Mesothelial cell of epicardium (in vitro differentiated cells): ENCODE measurements around the gene TTC39A. TPM values are rescaled to one million over a fixed set of nuclear protein-coding genes. Genes with fewer than 3 reads are reported as not detected.

Source experiments
- DNase-seq, 2 experiments: peaks; one replicate each; pipeline ENCODE4 v3.0.0; 2021; ENCODE audit warnings: low spot score in 2 of 2; ENCODE audit not compliant: unreplicated experiment in 2 of 2
- H3K27ac Mint-ChIP-seq: 2 replicates; pipeline ENCODE4 v1.8.0; 2021; ENCODE audit warnings: mixed read lengths
- H3K27me3 Mint-ChIP-seq: 2 replicates; pipeline ENCODE4 v1.8.0; 2021; ENCODE audit warnings: low read depth, mixed read lengths
- H3K36me3 Mint-ChIP-seq: 2 replicates; pipeline ENCODE4 v1.8.0; 2021; ENCODE audit warnings: mixed read lengths
- H3K4me1 Mint-ChIP-seq: 2 replicates; pipeline ENCODE4 v1.8.0; 2021; ENCODE audit warnings: mixed read lengths
- H3K4me3 Mint-ChIP-seq: 2 replicates; pipeline ENCODE4 v1.8.0; 2021; ENCODE audit warnings: mild to moderate bottlenecking, moderate library complexity, mixed read lengths
- H3K9me3 Mint-ChIP-seq: 2 replicates; pipeline ENCODE4 v1.8.0; 2021; ENCODE audit warnings: mixed read lengths
- total RNA-seq: library from RNA; stranded (reverse); gene quantifications from 3 replicates; pipeline ENCODE4 v1.2.1, GENCODE V29; 2021
- TF ChIP-seq, protein P1 (sequence below): fragments of 200-600 bp; sonication (generic); IDR thresholded peaks from one replicate; pipeline ENCODE4 v1.5.0; 2021; ENCODE audit warnings: antibody characterized with exemption; ENCODE audit not compliant: unreplicated experiment

The TTC39A gene
- total RNA-seq, 1 donor from 2014 or later, result 8.0 TPM

DNA sequence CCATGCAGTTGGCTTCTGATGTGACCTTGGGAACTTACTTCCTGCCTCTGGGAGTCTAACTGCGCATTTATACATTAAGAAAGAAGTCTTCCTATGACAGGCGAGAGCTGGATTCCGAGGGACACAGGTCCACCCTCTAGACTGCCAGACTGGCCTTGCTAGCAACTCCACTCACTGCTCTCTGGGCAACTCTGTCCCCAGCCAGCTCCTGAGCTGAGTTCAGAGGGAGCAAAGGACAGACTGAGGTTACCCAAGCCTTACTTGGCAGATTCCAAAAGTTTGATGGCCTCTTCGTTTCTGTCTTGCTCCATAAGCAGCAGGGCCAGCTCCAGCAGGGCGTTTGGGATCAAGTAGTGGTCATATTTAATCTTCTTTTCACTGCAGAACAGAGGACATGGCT, 41.8 kb downstream of the TTC39A start:
- Mint-ChIP-seq H3K9me3 (no peaks in the 10 kb centered on the region), H3K36me3 (peaks cover 3% of the 10 kb centered on the region), H3K4me1 (peaks cover 33% of the 10 kb centered on the region), H3K27me3 (no peaks in the 10 kb centered on the region), H3K27ac (no peak overlapping the region), H3K4me3 (no peak overlapping the region)
- TF ChIP-seq, protein P1, sequence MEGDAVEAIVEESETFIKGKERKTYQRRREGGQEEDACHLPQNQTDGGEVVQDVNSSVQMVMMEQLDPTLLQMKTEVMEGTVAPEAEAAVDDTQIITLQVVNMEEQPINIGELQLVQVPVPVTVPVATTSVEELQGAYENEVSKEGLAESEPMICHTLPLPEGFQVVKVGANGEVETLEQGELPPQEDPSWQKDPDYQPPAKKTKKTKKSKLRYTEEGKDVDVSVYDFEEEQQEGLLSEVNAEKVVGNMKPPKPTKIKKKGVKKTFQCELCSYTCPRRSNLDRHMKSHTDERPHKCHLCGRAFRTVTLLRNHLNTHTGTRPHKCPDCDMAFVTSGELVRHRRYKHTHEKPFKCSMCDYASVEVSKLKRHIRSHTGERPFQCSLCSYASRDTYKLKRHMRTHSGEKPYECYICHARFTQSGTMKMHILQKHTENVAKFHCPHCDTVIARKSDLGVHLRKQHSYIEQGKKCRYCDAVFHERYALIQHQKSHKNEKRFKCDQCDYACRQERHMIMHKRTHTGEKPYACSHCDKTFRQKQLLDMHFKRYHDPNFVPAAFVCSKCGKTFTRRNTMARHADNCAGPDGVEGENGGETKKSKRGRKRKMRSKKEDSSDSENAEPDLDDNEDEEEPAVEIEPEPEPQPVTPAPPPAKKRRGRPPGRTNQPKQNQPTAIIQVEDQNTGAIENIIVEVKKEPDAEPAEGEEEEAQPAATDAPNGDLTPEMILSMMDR, result no peak
- DNase-seq, result peak in 1 of 2 experiments; percentile 16

- Mint-ChIP-seq H3K4me3 (no peak overlapping the region), H3K27me3 (no peaks in the 10 kb centered on the region), H3K4me1 (peaks cover 35% of the 10 kb centered on the region), H3K36me3 (peaks cover 3% of the 10 kb centered on the region), H3K9me3 (no peaks in the 10 kb centered on the region), H3K27ac (no peak overlapping the region)
- peak in 1 of 2 experiments; percentile 25 for DNase-seq
- TF ChIP-seq, protein P1, result no peak
These were observed 42.4 kb downstream of the TTC39A start for GRCh38 chr1:51287966-51288365.

- H3K36me3 Mint-ChIP-seq, result peaks cover 7% of the 10 kb centered on the region
- peak overlapping the region; percentile 75 for H3K27ac Mint-ChIP-seq
- TF ChIP-seq, protein P1, result no peak
- H3K27me3 Mint-ChIP-seq, result no peaks in the 10 kb centered on the region
- peaks cover 35% of the 10 kb centered on the region for H3K4me1 Mint-ChIP-seq
- DNase-seq, result no peak
- H3K4me3 Mint-ChIP-seq, result no peak overlapping the region
- H3K9me3 Mint-ChIP-seq, result no peaks in the 10 kb centered on the region
These were observed 45.3 kb downstream of the TTC39A start for GRCh38 chr1:51285055-51285454.

GRCh38 chr1:51284487-51284954, 45.8 kb downstream of the TTC39A start:
- Mint-ChIP-seq H3K9me3 (no peaks in the 10 kb centered on the region), H3K27ac (peak overlapping the region; percentile 75), H3K36me3 (peaks cover 8% of the 10 kb centered on the region), H3K4me1 (peaks cover 35% of the 10 kb centered on the region), H3K4me3 (no peak overlapping the region), H3K27me3 (no peaks in the 10 kb centered on the region)
- peak in 1 of 2 experiments; percentile 37 for DNase-seq
- TF ChIP-seq, protein P1, result no peak

DNA sequence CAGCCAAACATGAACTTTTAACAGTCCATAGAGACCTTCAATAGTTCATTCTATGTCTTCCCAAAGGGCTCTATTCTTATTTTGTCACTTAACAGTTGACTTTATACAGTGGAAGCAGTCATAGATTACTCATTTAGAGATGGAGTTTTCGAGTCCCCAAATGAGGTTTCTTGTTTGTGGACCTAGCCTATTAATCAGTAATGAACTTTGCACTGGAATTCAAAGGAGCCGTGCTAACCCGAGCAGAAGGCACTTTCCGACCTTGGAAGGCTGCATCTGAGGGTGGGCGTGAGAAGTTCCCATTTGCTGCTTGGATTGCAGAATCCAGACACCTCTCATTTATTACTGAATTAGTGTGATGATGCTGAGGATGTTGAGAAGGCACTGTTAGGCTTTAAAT, 46.4 kb downstream of the TTC39A start:
- DNase-seq, result no peak

More for the DNA sequence above, 46.4 kb downstream of the TTC39A start:
- Mint-ChIP-seq H3K36me3 (peaks cover 8% of the 10 kb centered on the region), H3K27me3 (no peaks in the 10 kb centered on the region), H3K4me1 (peaks cover 35% of the 10 kb centered on the region), H3K9me3 (no peaks in the 10 kb centered on the region), H3K4me3 (no peak overlapping the region), H3K27ac (no peak overlapping the region)
- TF ChIP-seq, protein P1, result no peak
